ENCODE measurements around the gene SLC38A5.

Gene SLC38A5

GRCh38 chrX:48515842-48516241 is 45.8 kb upstream of the SLC38A5 start:
- H4K20me1 ChIP-seq (ENCODE audit: low read depth, low read length) = no peaks in the 10 kb centered on the region
- H3K79me2 ChIP-seq (ENCODE audit: insufficient read depth, low read length) = no peaks in the 10 kb centered on the region
- H3K36me3 ChIP-seq (ENCODE audit: low read length) = no peaks in the 10 kb centered on the region
- H3K9me3 ChIP-seq (ENCODE audit: insufficient read depth, low read length) = no peaks in the 10 kb centered on the region
- H3K4me3 ChIP-seq (ENCODE audit: insufficient read depth, low read length, poor library complexity, severe bottlenecking) = no peak overlapping the region
- H3K9me2 ChIP-seq (replicated peaks; ENCODE audit: insufficient read depth, low read length) = no peaks in the 10 kb centered on the region
- peaks cover 13% of the 10 kb centered on the region; the same call in 1 of the 2 replicates for H3F3A ChIP-seq (ENCODE audit: insufficient read depth)
- H3K27me3 ChIP-seq (ENCODE audit: low read length) = no peaks in the 10 kb centered on the region
- H3K27ac ChIP-seq (ENCODE audit: low read depth, low read length) = no peak overlapping the region
- H3K9ac ChIP-seq (ENCODE audit: low read length) = no peak overlapping the region
- H2AFZ ChIP-seq (ENCODE audit: low read depth, low read length, severe bottlenecking) = no peak overlapping the region
- no peak overlapping the region for H3K4me2 ChIP-seq (ENCODE audit: low read depth, low read length, poor library complexity, severe bottlenecking)
- TF ChIP-seq CTCF (IDR thresholded peaks at IDR 0.05; ENCODE audit: insufficient read depth, low read length, poor library complexity, severe bottlenecking) (no peak), EZH2phosphoT487 (conservative IDR thresholded peaks at IDR 0.05; ENCODE audit: low read length) (no peak)

GRCh38 chrX:48514868-48515460 is 44.9 kb upstream of the SLC38A5 start:
- Histone ChIP-seq H3K9me3 (ENCODE audit: insufficient read depth, low read length) (no peaks in the 10 kb centered on the region), H3F3A (ENCODE audit: insufficient read depth) (peaks cover 5% of the 10 kb centered on the region; the same call in 1 of the 2 replicates), H3K27ac (ENCODE audit: low read depth, low read length) (no peak overlapping the region), H3K36me3 (ENCODE audit: low read length) (no peaks in the 10 kb centered on the region), H3K9ac (ENCODE audit: low read length) (no peak overlapping the region), H4K20me1 (ENCODE audit: low read depth, low read length) (no peaks in the 10 kb centered on the region), H3K9me2 (replicated peaks; ENCODE audit: insufficient read depth, low read length) (no peaks in the 10 kb centered on the region), H2AFZ (ENCODE audit: low read depth, low read length, severe bottlenecking) (no peak overlapping the region), H3K27me3 (ENCODE audit: low read length) (no peaks in the 10 kb centered on the region), H3K4me2 (ENCODE audit: low read depth, low read length, poor library complexity, severe bottlenecking) (no peak overlapping the region), H3K4me3 (ENCODE audit: insufficient read depth, low read length, poor library complexity, severe bottlenecking) (no peak overlapping the region), H3K79me2 (ENCODE audit: insufficient read depth, low read length) (no peaks in the 10 kb centered on the region)
- no peak for TF ChIP-seq CTCF (IDR thresholded peaks at IDR 0.05; ENCODE audit: insufficient read depth, low read length, poor library complexity, severe bottlenecking)
- no peak for TF ChIP-seq EZH2phosphoT487 (conservative IDR thresholded peaks at IDR 0.05; ENCODE audit: low read length)

- no peak overlapping the region for H3K27ac ChIP-seq (ENCODE audit: low read depth, low read length)
- no peaks in the 10 kb centered on the region for H3K36me3 ChIP-seq (ENCODE audit: low read length)
- TF ChIP-seq CTCF (IDR thresholded peaks at IDR 0.05; ENCODE audit: insufficient read depth, low read length, poor library complexity, severe bottlenecking) (no peak), EZH2phosphoT487 (conservative IDR thresholded peaks at IDR 0.05; ENCODE audit: low read length) (no peak)
- H3K9me3 ChIP-seq (ENCODE audit: insufficient read depth, low read length) = no peaks in the 10 kb centered on the region
- no peak overlapping the region for H2AFZ ChIP-seq (ENCODE audit: low read depth, low read length, severe bottlenecking)
- H3K27me3 ChIP-seq (ENCODE audit: low read length) = no peaks in the 10 kb centered on the region
- no peaks in the 10 kb centered on the region for H3K79me2 ChIP-seq (ENCODE audit: insufficient read depth, low read length)
- no peak overlapping the region for H3K4me3 ChIP-seq (ENCODE audit: insufficient read depth, low read length, poor library complexity, severe bottlenecking)
- no peaks in the 10 kb centered on the region for H3K9me2 ChIP-seq (replicated peaks; ENCODE audit: insufficient read depth, low read length)
- H3K4me2 ChIP-seq (ENCODE audit: low read depth, low read length, poor library complexity, severe bottlenecking) = no peak overlapping the region
- no peak overlapping the region for H3K9ac ChIP-seq (ENCODE audit: low read length)
- no peaks in the 10 kb centered on the region for H4K20me1 ChIP-seq (ENCODE audit: low read depth, low read length)
- H3F3A ChIP-seq (ENCODE audit: insufficient read depth) = peaks cover 3% of the 10 kb centered on the region; the same call in 1 of the 2 replicates
Measured at GRCh38 chrX:48514126-48514806, 44.2 kb upstream of the SLC38A5 start.
